ENCODE measurements around the gene MAGEA1. TPM values are rescaled to one million over a fixed set of nuclear protein-coding genes. Genes with fewer than 3 reads are reported as not detected.
"Not testable (repeated sequence)": the region's sequence is repeated elsewhere in the genome, so short reads cannot be mapped to it uniquely, and the experiment has no call there.

MAGEA1 gene
- total RNA-seq, 2 donors from 2014 or later = not detected

GRCh38 chrX:153161952-153162351, 17.1 kb upstream of the MAGEA1 start:
- no peak overlapping the region for H3K9ac ChIP-seq (ENCODE audit: extremely low read depth, low read length, poor library complexity, severe bottlenecking)
- H3K36me3 Mint-ChIP-seq (ENCODE audit: low read depth) = no peaks in the 10 kb centered on the region
- H3K27ac ChIP-seq (ENCODE audit: low read depth, low read length) = no peak overlapping the region
- no peaks in the 10 kb centered on the region for H3K9me3 ChIP-seq (ENCODE audit: control insufficient read depth, low read length)
- H3K27me3 ChIP-seq (ENCODE audit: control insufficient read depth, insufficient read depth, low read length, poor library complexity, severe bottlenecking) = no peaks in the 10 kb centered on the region
- H3K27ac Mint-ChIP-seq = no peak overlapping the region
- no peak for DNase-seq
- TF ChIP-seq, protein P1, sequence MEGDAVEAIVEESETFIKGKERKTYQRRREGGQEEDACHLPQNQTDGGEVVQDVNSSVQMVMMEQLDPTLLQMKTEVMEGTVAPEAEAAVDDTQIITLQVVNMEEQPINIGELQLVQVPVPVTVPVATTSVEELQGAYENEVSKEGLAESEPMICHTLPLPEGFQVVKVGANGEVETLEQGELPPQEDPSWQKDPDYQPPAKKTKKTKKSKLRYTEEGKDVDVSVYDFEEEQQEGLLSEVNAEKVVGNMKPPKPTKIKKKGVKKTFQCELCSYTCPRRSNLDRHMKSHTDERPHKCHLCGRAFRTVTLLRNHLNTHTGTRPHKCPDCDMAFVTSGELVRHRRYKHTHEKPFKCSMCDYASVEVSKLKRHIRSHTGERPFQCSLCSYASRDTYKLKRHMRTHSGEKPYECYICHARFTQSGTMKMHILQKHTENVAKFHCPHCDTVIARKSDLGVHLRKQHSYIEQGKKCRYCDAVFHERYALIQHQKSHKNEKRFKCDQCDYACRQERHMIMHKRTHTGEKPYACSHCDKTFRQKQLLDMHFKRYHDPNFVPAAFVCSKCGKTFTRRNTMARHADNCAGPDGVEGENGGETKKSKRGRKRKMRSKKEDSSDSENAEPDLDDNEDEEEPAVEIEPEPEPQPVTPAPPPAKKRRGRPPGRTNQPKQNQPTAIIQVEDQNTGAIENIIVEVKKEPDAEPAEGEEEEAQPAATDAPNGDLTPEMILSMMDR (conservative IDR thresholded peaks at IDR 0.05) = no peak
- no peaks in the 10 kb centered on the region for H3K4me1 Mint-ChIP-seq
- H3K9me3 Mint-ChIP-seq = peaks cover 60% of the 10 kb centered on the region
- H3K4me3 Mint-ChIP-seq = no peak overlapping the region
- H3K36me3 ChIP-seq (ENCODE audit: control insufficient read depth, insufficient read depth, low read length) = no peaks in the 10 kb centered on the region
- no peaks in the 10 kb centered on the region for H3K4me1 ChIP-seq (ENCODE audit: control insufficient read depth, insufficient read depth, low read length)
- H3K4me3 ChIP-seq (ENCODE audit: low read length) = no peak overlapping the region
- H3K27me3 Mint-ChIP-seq (ENCODE audit: insufficient read depth) = peaks cover 3% of the 10 kb centered on the region
- 77% methylated on average over 5 of the region's 5 CpGs; no CpG with 5 or more reads in 1 of the 2 experiments for WGBS, 2 experiments (ENCODE audit: insufficient coverage in 1 of 2, insufficient read length in 1 of 2)

- no peaks in the 10 kb centered on the region for H3K36me3 Mint-ChIP-seq (ENCODE audit: low read depth)
- no peaks in the 10 kb centered on the region for H3K27me3 Mint-ChIP-seq (ENCODE audit: insufficient read depth)
- no peaks in the 10 kb centered on the region for H3K4me1 Mint-ChIP-seq
- H3K27me3 ChIP-seq (ENCODE audit: control insufficient read depth, insufficient read depth, low read length, poor library complexity, severe bottlenecking) = no peaks in the 10 kb centered on the region
- H3K9ac ChIP-seq (ENCODE audit: extremely low read depth, low read length, poor library complexity, severe bottlenecking) = no peak overlapping the region
- H3K4me3 Mint-ChIP-seq = no peak overlapping the region
- no peak overlapping the region for H3K27ac ChIP-seq (ENCODE audit: low read depth, low read length)
- H3K9me3 ChIP-seq (ENCODE audit: control insufficient read depth, low read length) = no peaks in the 10 kb centered on the region
- no peak overlapping the region for H3K4me3 ChIP-seq (ENCODE audit: low read length)
- TF ChIP-seq, protein P1 (conservative IDR thresholded peaks at IDR 0.05) = no peak
- no peaks in the 10 kb centered on the region for H3K4me1 ChIP-seq (ENCODE audit: control insufficient read depth, insufficient read depth, low read length)
- WGBS, 2 experiments (ENCODE audit: insufficient coverage in 1 of 2, insufficient read length in 1 of 2) = 93% methylated on average over 2 of the region's 3 CpGs; no CpG with 5 or more reads in 1 of the 2 experiments
- H3K27ac Mint-ChIP-seq = no peak overlapping the region
- no peak for DNase-seq
- peaks cover 54% of the 10 kb centered on the region for H3K9me3 Mint-ChIP-seq
- no peaks in the 10 kb centered on the region for H3K36me3 ChIP-seq (ENCODE audit: control insufficient read depth, insufficient read depth, low read length)
Measured at GRCh38 chrX:153164733-153165132, 14.4 kb upstream of the MAGEA1 start.

GRCh38 chrX:153168423-153168822, 10.7 kb upstream of the MAGEA1 start:
- H3K36me3 Mint-ChIP-seq (ENCODE audit: low read depth); H3K4me3 Mint-ChIP-seq: not testable (repeated sequence)
- peaks cover 66% of the 10 kb centered on the region for H3K9me3 Mint-ChIP-seq

GRCh38 chrX:153181822-153182221, 2.7 kb downstream of the MAGEA1 start:
- no peak overlapping the region for H3K9ac ChIP-seq (ENCODE audit: extremely low read depth, low read length, poor library complexity, severe bottlenecking)
- no peaks in the 10 kb centered on the region for H3K4me1 ChIP-seq (ENCODE audit: control insufficient read depth, insufficient read depth, low read length)
- TF ChIP-seq, protein P1 (conservative IDR thresholded peaks at IDR 0.05) = no peak
- Mint-ChIP-seq H3K9me3 (peaks cover 67% of the 10 kb centered on the region), H3K27ac (no peak overlapping the region), H3K4me3 (no peak overlapping the region), H3K36me3 (ENCODE audit: low read depth) (no peaks in the 10 kb centered on the region), H3K27me3 (ENCODE audit: insufficient read depth) (no peaks in the 10 kb centered on the region), H3K4me1 (no peaks in the 10 kb centered on the region)
- H3K4me3 ChIP-seq (ENCODE audit: low read length) = no peak overlapping the region
- WGBS, 2 experiments (ENCODE audit: insufficient coverage in 1 of 2, insufficient read length in 1 of 2) = 89% methylated on average over 4 of the region's 4 CpGs; no CpG with 5 or more reads in 1 of the 2 experiments
- H3K27me3 ChIP-seq (ENCODE audit: control insufficient read depth, insufficient read depth, low read length, poor library complexity, severe bottlenecking) = no peaks in the 10 kb centered on the region
- DNase-seq = no peak
- no peaks in the 10 kb centered on the region for H3K9me3 ChIP-seq (ENCODE audit: control insufficient read depth, low read length)
- no peak overlapping the region for H3K27ac ChIP-seq (ENCODE audit: low read depth, low read length)
- H3K36me3 ChIP-seq (ENCODE audit: control insufficient read depth, insufficient read depth, low read length) = no peaks in the 10 kb centered on the region

More at GRCh38 chrX:153168423-153168822, 10.7 kb upstream of the MAGEA1 start:
- not testable (repeated sequence) for H3K27me3 Mint-ChIP-seq (ENCODE audit: insufficient read depth); H3K4me3 ChIP-seq (ENCODE audit: low read length); DNase-seq; H3K4me1 ChIP-seq (ENCODE audit: control insufficient read depth, insufficient read depth, low read length); H3K9me3 ChIP-seq (ENCODE audit: control insufficient read depth, low read length); H3K27ac Mint-ChIP-seq; H3K9ac ChIP-seq (ENCODE audit: extremely low read depth, low read length, poor library complexity, severe bottlenecking); H3K4me1 Mint-ChIP-seq; H3K36me3 ChIP-seq (ENCODE audit: control insufficient read depth, insufficient read depth, low read length); H3K27ac ChIP-seq (ENCODE audit: low read depth, low read length); H3K27me3 ChIP-seq (ENCODE audit: control insufficient read depth, insufficient read depth, low read length, poor library complexity, severe bottlenecking)
- WGBS, 2 experiments (ENCODE audit: insufficient coverage in 1 of 2, insufficient read length in 1 of 2) = no CpG with 5 or more reads among the region's 4 CpGs
